ENCODE data around the gene UROC1. TPM values are rescaled to one million over a fixed set of nuclear protein-coding genes. Genes with fewer than 3 reads are reported as not detected.

The UROC1 gene
- total RNA-seq, 1 donor, result not detected

DNA sequence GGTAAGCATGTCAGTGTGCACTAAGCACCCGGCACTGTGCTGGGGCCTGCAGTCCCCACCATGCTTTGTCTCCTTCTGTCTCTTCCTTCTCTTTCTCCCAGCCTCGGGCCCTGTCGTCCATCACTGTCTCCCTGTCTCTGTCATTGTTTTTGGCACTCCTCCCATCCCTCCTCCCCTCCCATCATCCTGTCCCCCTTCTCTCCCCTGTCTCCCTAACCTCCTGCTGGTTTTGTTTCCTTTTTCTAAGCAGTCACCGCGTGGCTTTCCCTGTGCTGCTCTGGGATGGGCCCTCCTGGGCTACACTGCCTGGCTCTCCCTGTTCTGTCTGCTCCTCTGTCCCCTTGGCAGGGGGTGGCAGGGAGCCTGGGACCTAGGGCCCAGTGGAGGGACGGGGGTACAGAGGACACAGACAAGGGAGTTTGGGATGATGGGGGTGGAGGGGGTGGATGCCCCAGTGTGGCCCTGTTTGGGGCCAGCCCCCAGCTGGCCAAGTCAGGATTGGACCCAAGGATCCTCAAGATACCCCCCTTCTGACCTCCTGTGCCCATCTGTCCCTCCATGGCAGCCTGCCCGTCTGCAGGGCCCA is 12.1 kb upstream of the UROC1 start:
- TF ChIP-seq CTCF (IDR thresholded peaks at IDR 0.05; ENCODE audit: insufficient read depth, low read depth, low read length), result no peak
- H3K4me3 ChIP-seq (ENCODE audit: low read depth, low read length), result no peak overlapping the region
- DNase-seq (ENCODE audit: low read depth), result no peak

- H3K4me3 ChIP-seq (ENCODE audit: low read depth, low read length), result no peak overlapping the region
- peak; percentile 77 for DNase-seq (ENCODE audit: low read depth)
- TF ChIP-seq CTCF (IDR thresholded peaks at IDR 0.05; ENCODE audit: insufficient read depth, low read depth, low read length), result peak; percentile 48
These were observed 11.4 kb upstream of the UROC1 start for GRCh38 chr3:126528800-126529541.

DNA sequence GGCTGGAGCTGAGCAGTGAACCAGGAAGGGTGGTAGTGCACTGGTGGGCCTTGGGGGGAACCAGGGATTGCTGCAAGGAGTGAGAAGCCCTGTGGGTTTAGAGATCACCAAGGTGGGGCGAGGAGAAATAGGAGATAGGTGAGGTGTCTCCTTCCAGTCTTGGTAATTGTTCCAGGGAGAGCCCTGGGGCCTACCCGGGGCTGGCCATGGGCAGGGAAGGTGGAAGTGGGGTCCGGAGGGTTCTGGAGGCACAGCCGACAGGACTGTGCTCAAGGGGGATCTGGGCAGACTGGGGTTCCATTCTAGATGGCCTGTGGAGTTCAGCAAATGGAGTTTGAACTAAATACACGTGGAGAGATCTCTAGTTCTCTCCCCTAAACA is 10.8 kb upstream of the UROC1 start:
- no peak overlapping the region for H3K4me3 ChIP-seq (ENCODE audit: low read depth, low read length)
- no peak for DNase-seq (ENCODE audit: low read depth)
- TF ChIP-seq CTCF (IDR thresholded peaks at IDR 0.05; ENCODE audit: insufficient read depth, low read depth, low read length), result no peak

GRCh38 chr3:126527455-126528211 is 10.1 kb upstream of the UROC1 start:
- H3K4me3 ChIP-seq (ENCODE audit: low read depth, low read length), result no peak overlapping the region
- DNase-seq (ENCODE audit: low read depth), result no peak
- no peak for TF ChIP-seq CTCF (IDR thresholded peaks at IDR 0.05; ENCODE audit: insufficient read depth, low read depth, low read length)

GRCh38 chr3:126527006-126527405 is 9.4 kb upstream of the UROC1 start:
- no peak for DNase-seq (ENCODE audit: low read depth)
- no peak for TF ChIP-seq CTCF (IDR thresholded peaks at IDR 0.05; ENCODE audit: insufficient read depth, low read depth, low read length)
- no peak overlapping the region for H3K4me3 ChIP-seq (ENCODE audit: low read depth, low read length)

DNA sequence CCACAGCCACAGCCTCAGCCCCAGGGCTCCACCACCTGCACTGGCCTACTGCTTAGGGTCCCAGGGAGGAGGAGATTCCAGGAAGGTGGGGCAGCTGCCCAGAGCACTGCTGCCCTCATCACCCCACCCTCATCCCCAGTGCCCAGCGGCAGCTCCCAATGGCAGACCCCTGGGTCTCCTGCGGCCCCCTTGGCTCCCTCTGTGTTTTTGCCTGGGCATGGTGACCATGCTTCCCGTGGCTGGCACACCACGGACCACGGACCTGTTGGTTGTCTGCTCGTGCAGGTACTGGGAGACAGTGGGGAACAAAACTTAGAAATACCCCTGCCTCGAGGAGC is 9.1 kb upstream of the UROC1 start:
- TF ChIP-seq CTCF (IDR thresholded peaks at IDR 0.05; ENCODE audit: insufficient read depth, low read depth, low read length), result no peak
- DNase-seq (ENCODE audit: low read depth), result no peak
- H3K4me3 ChIP-seq (ENCODE audit: low read depth, low read length), result no peak overlapping the region
